ENCODE measurements around the gene PEX14. TPM values are rescaled to one million over a fixed set of nuclear protein-coding genes. Genes with fewer than 3 reads are reported as not detected.
A peak's percentile ranks its signal among the peaks of the same experiment; 100 is the strongest.

PEX14 gene
- total and polyA plus RNA-seq, 8 donors: 17.3 to 22.9 (median 20.7) TPM

GRCh38 chr1:10549904-10550664 is 75.3 kb downstream of the PEX14 start:
- no peak overlapping the region for H3K27ac ChIP-seq
- DNase-seq (no peak), ATAC-seq (peak; percentile 18)
- no peaks in the 10 kb centered on the region for H3K27me3 ChIP-seq
- no peaks in the 10 kb centered on the region for H3K36me3 ChIP-seq
- no peak overlapping the region for H3K4me3 ChIP-seq
- no peaks in the 10 kb centered on the region for H3K4me1 ChIP-seq
- intact Hi-C loops (cut with DNase I): no loop called here
- no peak for TF ChIP-seq CTCF (IDR thresholded peaks at IDR 0.05)
- H3K9me3 ChIP-seq: no peaks in the 10 kb centered on the region

DNA sequence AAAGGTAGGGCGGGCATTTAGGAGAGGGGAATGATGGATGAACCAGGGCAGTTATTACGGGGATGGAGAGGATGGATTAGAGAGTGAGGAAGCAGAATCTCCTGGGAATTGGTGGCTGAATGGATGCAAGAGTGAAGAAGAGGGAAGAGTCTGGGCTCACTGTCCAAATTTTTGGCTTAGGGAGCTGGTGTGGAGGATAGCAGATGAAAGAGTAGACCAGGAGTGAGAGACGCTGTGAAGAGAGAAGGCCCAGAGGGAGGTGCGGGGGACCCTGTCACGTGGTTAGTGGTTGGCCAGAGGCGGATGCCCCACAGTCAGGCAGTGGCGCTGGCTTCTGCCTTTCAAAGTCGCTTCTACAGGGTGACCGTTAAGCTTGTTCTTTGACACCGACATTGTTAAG is 78.4 kb downstream of the PEX14 start:
- no peak overlapping the region for H3K27ac ChIP-seq
- H3K9me3 ChIP-seq: no peaks in the 10 kb centered on the region
- DNase-seq (no peak), ATAC-seq (no peak)
- TF ChIP-seq CTCF (IDR thresholded peaks at IDR 0.05): no peak
- intact Hi-C loops (cut with DNase I): no loop called here
- no peaks in the 10 kb centered on the region for H3K4me1 ChIP-seq
- no peaks in the 10 kb centered on the region for H3K27me3 ChIP-seq
- H3K4me3 ChIP-seq: no peak overlapping the region
- H3K36me3 ChIP-seq: no peaks in the 10 kb centered on the region

DNA sequence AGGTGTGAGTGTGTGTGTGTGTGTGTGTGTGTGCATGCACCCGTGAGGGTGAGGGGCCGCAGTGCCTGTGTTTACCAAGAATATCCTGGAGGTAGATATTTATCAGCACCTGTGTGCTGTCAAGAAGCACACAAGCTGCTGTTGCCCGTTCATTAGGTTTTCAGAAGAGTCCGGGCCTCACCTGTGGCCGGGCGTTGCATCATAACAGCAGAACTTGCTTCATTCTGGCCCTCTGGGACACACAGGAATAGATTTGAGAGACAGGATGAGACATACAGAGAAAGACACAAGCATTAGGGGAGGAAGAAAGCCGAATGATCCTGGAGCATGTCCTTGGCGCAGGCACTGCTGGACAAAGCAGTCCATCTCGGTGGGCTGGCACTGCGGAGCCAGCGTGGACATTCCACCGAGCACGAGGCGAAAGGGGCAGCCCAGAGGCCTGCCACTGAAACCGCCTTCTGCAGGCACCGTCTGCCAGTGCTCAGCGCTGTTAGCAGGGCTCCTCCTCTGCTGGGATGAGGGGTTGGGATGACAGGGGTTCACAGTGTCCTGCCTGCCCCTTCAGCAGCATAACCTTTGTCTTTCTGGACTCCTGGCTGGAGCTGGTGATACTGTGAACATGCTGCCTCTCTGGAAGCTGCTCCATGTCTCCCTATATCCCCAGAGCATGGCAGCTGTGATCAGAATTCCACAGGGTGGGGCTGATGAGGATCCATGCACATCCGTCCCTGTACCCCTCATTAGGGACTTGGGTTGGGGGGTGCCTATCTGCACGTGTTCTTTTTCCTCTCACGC is 81.1 kb downstream of the PEX14 start:
- H3K36me3 ChIP-seq: no peaks in the 10 kb centered on the region
- no peaks in the 10 kb centered on the region for H3K27me3 ChIP-seq
- H3K9me3 ChIP-seq: no peaks in the 10 kb centered on the region
- DNase-seq (no peak), ATAC-seq (no peak)
- TF ChIP-seq CTCF (IDR thresholded peaks at IDR 0.05): no peak
- intact Hi-C loops (cut with DNase I): no loop called here
- no peak overlapping the region for H3K27ac ChIP-seq
- no peak overlapping the region for H3K4me3 ChIP-seq
- no peaks in the 10 kb centered on the region for H3K4me1 ChIP-seq

- intact Hi-C loops (cut with DNase I): no loop called here
- no peak overlapping the region for H3K4me3 ChIP-seq
- H3K27ac ChIP-seq: no peak overlapping the region
- no peaks in the 10 kb centered on the region for H3K27me3 ChIP-seq
- no peaks in the 10 kb centered on the region for H3K9me3 ChIP-seq
- H3K36me3 ChIP-seq: no peaks in the 10 kb centered on the region
- DNase-seq (no peak), ATAC-seq (no peak)
- H3K4me1 ChIP-seq: peaks cover 0 to 5% of the 10 kb centered on the region in 2 donors
- TF ChIP-seq CTCF (IDR thresholded peaks at IDR 0.05): no peak
Observed at GRCh38 chr1:10556430-10557005, 81.8 kb downstream of the PEX14 start.

- no peak overlapping the region for H3K27ac ChIP-seq
- ATAC-seq: no peak
- no peaks in the 10 kb centered on the region for H3K9me3 ChIP-seq
- H3K4me3 ChIP-seq: no peak overlapping the region
- intact Hi-C loops (cut with DNase I): no loop called here
- H3K27me3 ChIP-seq: no peaks in the 10 kb centered on the region
- no peak for TF ChIP-seq CTCF (IDR thresholded peaks at IDR 0.05)
- DNase-seq: no peak
- H3K4me1 ChIP-seq: peaks cover 0 to 7% of the 10 kb centered on the region in 2 donors
- no peaks in the 10 kb centered on the region for H3K36me3 ChIP-seq
Observed at GRCh38 chr1:10557714-10558113, 83.0 kb downstream of the PEX14 start.
